Esophagus muscularis mucosa (tissue), 4 donors: Measurements from ENCODE around the gene RASL11B. TPM values are rescaled to one million over a fixed set of nuclear protein-coding genes. Genes with fewer than 3 reads are reported as not detected.

Experiments used
- DNase-seq: peaks from one replicate; pipeline ENCODE4 v3.0.0-alpha.2; 2017; ENCODE audit errors: extremely low spot score
- H3K27ac ChIP-seq, 4 donors: fragments of 200-600 bp; sonication (generic); replicated peaks in 1 of 4; 1 replicate in 3 of 4; 2 replicates in 1 of 4; pipeline ENCODE4 v1.5.1; 2016 to 2019; ENCODE audit warnings: mild to moderate bottlenecking in 1 of 4
- H3K27me3 ChIP-seq, 4 donors: fragments of 200-600 bp; sonication (generic); one replicate each; pipeline versions ENCODE4 v1.5.1 to v1.6.0; 2016 to 2019
- H3K36me3 ChIP-seq, 4 donors: fragments of 200-600 bp; sonication (generic); one replicate each; pipeline ENCODE4 v1.5.1; 2016 to 2019
- H3K4me1 ChIP-seq, 4 donors: fragments of 200-600 bp; sonication (generic); one replicate each; pipeline ENCODE4 v1.5.1; 2016 to 2019
- H3K4me3 ChIP-seq, 4 donors: fragments of 200-600 bp; sonication (generic); 1 replicate in 2 of 4; 2 replicates in 2 of 4; pipeline ENCODE4 v1.5.1; 2016 to 2019; ENCODE audit warnings: mild to moderate bottlenecking in 4 of 4, moderate library complexity in 1 of 4
- H3K9me3 ChIP-seq, 4 donors: fragments of 200-600 bp; sonication (generic); 1 replicate in 3 of 4; 2 replicates in 1 of 4; pipeline ENCODE4 v1.5.1; 2016 to 2019
- EP300 ChIP-seq: sonication (generic); formaldehyde crosslinking; IDR thresholded peaks from one replicate; pipeline ENCODE4 v1.6.1; 2017; ENCODE audit warnings: antibody characterized with exemption
- POLR2A ChIP-seq: fragments of 450-650 bp; IDR thresholded peaks from one replicate; pipeline ENCODE4 v1.6.1; 2017; ENCODE audit warnings: antibody characterized with exemption, moderate library complexity, mild to moderate bottlenecking, low read depth
- POLR2AphosphoS5 ChIP-seq, 2 donors: sonication (generic); formaldehyde crosslinking; IDR thresholded peaks; one replicate each; pipeline ENCODE4 v1.6.1; 2017; ENCODE audit warnings: antibody characterized with exemption in 2 of 2
- WGBS: methylation state at CpG from one replicate; pipeline ENCODE4 v1.1.5; 2018; 5-methylcytosine and 5-hydroxymethylcytosine counted together
- intact Hi-C: fragments of 100-400 bp; cut with DNase I; formaldehyde crosslinking; loops from one replicate; pipeline ENCODE4 v1.15.1; 2023
- total RNA-seq, 4 donors: library from RNA; depleted of rRNA; stranded (reverse); fragments of >200 nt; gene quantifications; one replicate each; pipeline versions ENCODE4 v1.1.0 to v1.2.1, GENCODE V29; 2016
- TF ChIP-seq, protein P1 (sequence below), 3 experiments: fragments of 200-600 bp in 2 of 3; fragments of 450-650 bp in 1 of 3; sonication (generic) in 2 of 3; IDR thresholded peaks; one replicate each; pipeline ENCODE4 v1.5.1; 2017 to 2019; ENCODE audit warnings: antibody characterized with exemption in 3 of 3, mild to moderate bottlenecking in 2 of 3, moderate library complexity in 1 of 3

The RASL11B gene
- total RNA-seq, 4 donors from 2014 or later = 0.83 to 2.3 (median 1.3) TPM

GRCh38 chr4:52864793-52865192, 2.7 kb downstream of the RASL11B start:
- Histone ChIP-seq H3K27me3 (peaks cover 0 to 26% (median 8%) of the 10 kb centered on the region in 4 donors), H3K36me3 (peaks cover 0 to 9% (median 0%) of the 10 kb centered on the region in 4 donors), H3K27ac (no peak overlapping the region), H3K4me1 (peaks cover 15 to 56% (median 42%) of the 10 kb centered on the region in 4 donors), H3K9me3 (no peaks in the 10 kb centered on the region), H3K4me3 (no peak overlapping the region)
- TF ChIP-seq, protein P1, sequence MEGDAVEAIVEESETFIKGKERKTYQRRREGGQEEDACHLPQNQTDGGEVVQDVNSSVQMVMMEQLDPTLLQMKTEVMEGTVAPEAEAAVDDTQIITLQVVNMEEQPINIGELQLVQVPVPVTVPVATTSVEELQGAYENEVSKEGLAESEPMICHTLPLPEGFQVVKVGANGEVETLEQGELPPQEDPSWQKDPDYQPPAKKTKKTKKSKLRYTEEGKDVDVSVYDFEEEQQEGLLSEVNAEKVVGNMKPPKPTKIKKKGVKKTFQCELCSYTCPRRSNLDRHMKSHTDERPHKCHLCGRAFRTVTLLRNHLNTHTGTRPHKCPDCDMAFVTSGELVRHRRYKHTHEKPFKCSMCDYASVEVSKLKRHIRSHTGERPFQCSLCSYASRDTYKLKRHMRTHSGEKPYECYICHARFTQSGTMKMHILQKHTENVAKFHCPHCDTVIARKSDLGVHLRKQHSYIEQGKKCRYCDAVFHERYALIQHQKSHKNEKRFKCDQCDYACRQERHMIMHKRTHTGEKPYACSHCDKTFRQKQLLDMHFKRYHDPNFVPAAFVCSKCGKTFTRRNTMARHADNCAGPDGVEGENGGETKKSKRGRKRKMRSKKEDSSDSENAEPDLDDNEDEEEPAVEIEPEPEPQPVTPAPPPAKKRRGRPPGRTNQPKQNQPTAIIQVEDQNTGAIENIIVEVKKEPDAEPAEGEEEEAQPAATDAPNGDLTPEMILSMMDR (IDR thresholded peaks at IDR 0.05) = no peak
- no peak for TF ChIP-seq POLR2A
- TF ChIP-seq POLR2AphosphoS5 (IDR thresholded peaks at IDR 0.05) = no peak
- no peak for TF ChIP-seq EP300
- DNase-seq = no peak
- 47% methylated on average over 5 of the region's 5 CpGs for WGBS
- intact Hi-C loops = loop anchor here (5.0 kb wide), 2 partner anchors 37 to 142 kb away; no protein-coding TSS in a partner anchor

DNA sequence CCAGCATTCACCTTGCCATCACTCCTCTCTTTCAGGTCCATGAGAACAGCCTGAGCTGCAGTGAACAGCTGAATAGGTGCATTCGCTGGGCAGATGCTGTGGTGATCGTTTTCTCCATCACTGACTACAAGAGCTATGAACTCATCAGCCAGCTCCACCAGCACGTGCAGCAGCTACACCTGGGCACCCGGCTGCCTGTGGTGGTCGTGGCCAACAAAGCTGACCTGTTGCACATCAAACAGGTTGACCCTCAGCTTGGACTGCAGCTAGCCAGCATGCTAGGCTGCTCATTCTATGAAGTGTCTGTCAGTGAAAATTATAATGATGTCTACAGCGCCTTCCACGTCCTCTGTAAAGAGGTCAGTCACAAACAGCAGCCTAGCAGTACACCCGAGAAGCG, 3.2 kb downstream of the RASL11B start:
- intact Hi-C loops = no loop called here
- Histone ChIP-seq H3K36me3 (peaks cover 0 to 9% (median 0%) of the 10 kb centered on the region in 4 donors), H3K4me1 (peaks cover 15 to 61% (median 46%) of the 10 kb centered on the region in 4 donors), H3K27me3 (peaks cover 0 to 26% (median 8%) of the 10 kb centered on the region in 4 donors), H3K27ac (no peak overlapping the region), H3K4me3 (no peak overlapping the region), H3K9me3 (no peaks in the 10 kb centered on the region)
- WGBS = 76% methylated on average over 6 of the region's 9 CpGs
- no peak for DNase-seq
- TF ChIP-seq POLR2A (no peak), EP300 (no peak), POLR2AphosphoS5 (IDR thresholded peaks at IDR 0.05) (no peak)
- TF ChIP-seq, protein P1 (IDR thresholded peaks at IDR 0.05) = no peak

DNA sequence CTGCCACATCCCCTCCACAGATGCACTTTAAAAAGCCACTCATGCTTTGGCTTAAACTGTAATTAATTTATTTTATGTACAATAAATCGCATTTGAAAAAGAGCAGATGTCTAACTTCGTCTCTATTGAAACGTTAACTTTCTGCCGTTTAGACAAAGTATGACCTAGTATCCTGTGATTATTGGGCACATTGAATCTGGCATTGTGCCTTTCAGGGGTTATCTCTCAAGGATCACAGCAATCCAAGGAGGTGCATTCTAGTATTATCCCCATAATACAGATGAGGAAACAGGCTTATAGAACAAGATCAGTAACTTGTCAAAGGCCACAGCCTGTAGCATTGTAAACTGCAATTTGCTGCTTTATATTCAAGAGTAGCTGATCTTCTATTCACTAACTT, 4.6 kb downstream of the RASL11B start:
- 80% methylated on average over 4 of the region's 4 CpGs for WGBS
- Histone ChIP-seq H3K27ac (no peak overlapping the region), H3K4me3 (no peak overlapping the region), H3K9me3 (no peaks in the 10 kb centered on the region), H3K4me1 (peaks cover 9 to 58% (median 40%) of the 10 kb centered on the region in 4 donors), H3K36me3 (peaks cover 0 to 9% (median 0%) of the 10 kb centered on the region in 4 donors), H3K27me3 (peaks cover 0 to 17% (median 8%) of the 10 kb centered on the region in 4 donors)
- TF ChIP-seq EP300 (no peak), POLR2A (no peak), POLR2AphosphoS5 (IDR thresholded peaks at IDR 0.05) (no peak)
- TF ChIP-seq, protein P1 (IDR thresholded peaks at IDR 0.05) = no peak
- DNase-seq = no peak
- intact Hi-C loops = no loop called here

GRCh38 chr4:52867163-52867562, 5.0 kb downstream of the RASL11B start:
- Histone ChIP-seq H3K36me3 (peaks cover 0 to 9% (median 0%) of the 10 kb centered on the region in 4 donors), H3K27me3 (peaks cover 0 to 17% (median 8%) of the 10 kb centered on the region in 4 donors), H3K4me3 (no peak overlapping the region), H3K9me3 (no peaks in the 10 kb centered on the region), H3K27ac (no peak overlapping the region), H3K4me1 (peaks cover 8 to 57% (median 37%) of the 10 kb centered on the region in 4 donors)
- intact Hi-C loops = no loop called here
- no peak for DNase-seq
- 95% methylated on average over 4 of the region's 4 CpGs for WGBS
- TF ChIP-seq POLR2AphosphoS5 (IDR thresholded peaks at IDR 0.05) (no peak), EP300 (no peak), POLR2A (no peak)
- TF ChIP-seq, protein P1 (IDR thresholded peaks at IDR 0.05) = no peak

DNA sequence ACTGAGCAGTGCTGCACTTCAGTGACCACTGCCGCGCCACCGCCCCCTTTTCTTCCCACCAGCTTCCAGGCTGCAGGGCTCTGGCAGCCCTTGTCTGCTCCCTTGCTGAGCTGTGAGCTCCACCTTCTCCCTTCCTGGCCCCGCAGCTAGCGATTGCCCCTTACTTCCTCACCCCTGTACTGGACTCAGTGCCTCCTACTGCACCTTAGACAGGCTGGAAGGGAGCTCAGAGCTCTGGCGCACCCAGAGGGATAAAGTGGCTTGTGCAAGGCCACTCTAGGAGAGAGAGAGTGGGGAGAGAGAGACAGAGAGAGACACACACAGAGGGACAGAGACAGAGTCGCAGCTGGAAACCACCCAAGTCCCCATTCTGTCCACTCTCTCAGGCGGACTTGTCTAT, 6.0 kb downstream of the RASL11B start:
- H3K27me3 ChIP-seq = peaks cover 0 to 8% (median 4%) of the 10 kb centered on the region in 4 donors
- no peak for TF ChIP-seq EP300
- H3K36me3 ChIP-seq = peaks cover 0 to 9% (median 2%) of the 10 kb centered on the region in 4 donors
- H3K9me3 ChIP-seq = no peaks in the 10 kb centered on the region
- no peak overlapping the region for H3K4me3 ChIP-seq
- intact Hi-C loops = no loop called here
- WGBS = 78% methylated on average over 8 of the region's 8 CpGs
- H3K27ac ChIP-seq = no peak overlapping the region
- peaks cover 0 to 52% (median 27%) of the 10 kb centered on the region in 4 donors for H3K4me1 ChIP-seq
- DNase-seq = no peak
